CD8-positive, alpha-beta memory T cell (primary cell): ENCODE results near the gene TAF9B. TPM values are rescaled to one million over a fixed set of nuclear protein-coding genes. Genes with fewer than 3 reads are reported as not detected.
A peak's percentile ranks its signal among the peaks of the same experiment; 100 is the strongest.
"Not testable (repeated sequence)": the region's sequence is repeated elsewhere in the genome, so short reads cannot be mapped to it uniquely, and the experiment has no call there.

Experiments used
- CTCF ChIA-PET: fragments of 350-600 bp; sonication (Branson Sonifier 250); formaldehyde crosslinking; loops from one replicate; lab custom pipeline; 2021; ENCODE audit warnings: antibody characterized with exemption; lab: Charles Lee
- POLR2A ChIA-PET: fragments of 350-600 bp; sonication (Branson Sonifier 250); formaldehyde crosslinking; loops from one replicate; lab custom pipeline; 2021; ENCODE audit warnings: antibody characterized with exemption; lab: Charles Lee
- DNase-seq, 5 donors: peaks; one replicate each; pipeline versions ENCODE4 v3.0.0 to v3.0.0-alpha.2; 2020 to 2022; ENCODE audit warnings: mixed read lengths in 1 of 5
- H3K27ac ChIP-seq: one replicate; pipeline ENCODE4 v1.7.0; 2013; ENCODE audit warnings: low read depth, mild to moderate bottlenecking, low read length, moderate library complexity
- H3K27me3 ChIP-seq: 2 replicates; pipeline ENCODE4 v1.7.0; 2013; ENCODE audit warnings: low read length, mild to moderate bottlenecking; ENCODE audit not compliant: insufficient read depth, poor library complexity, severe bottlenecking
- H3K36me3 ChIP-seq: 2 replicates; pipeline ENCODE4 v1.7.0; 2013; ENCODE audit warnings: mild to moderate bottlenecking, low read length, moderate library complexity; ENCODE audit not compliant: insufficient read depth
- H3K4me1 ChIP-seq: 2 replicates; pipeline ENCODE4 v1.7.0; 2013; ENCODE audit warnings: mild to moderate bottlenecking, low read length, moderate library complexity; ENCODE audit not compliant: insufficient read depth
- H3K4me3 ChIP-seq: 2 replicates; pipeline ENCODE4 v1.7.0; 2013; ENCODE audit warnings: mild to moderate bottlenecking, low read length
- H3K9me3 ChIP-seq: 2 replicates; pipeline ENCODE4 v1.7.0; 2013; ENCODE audit warnings: mild to moderate bottlenecking, low read length
- H3K27ac Mint-ChIP-seq, 8 donors: one replicate each; pipeline ENCODE4 v1.8.0; 2020 to 2021; ENCODE audit warnings: mixed read lengths in 8 of 8, mild to moderate bottlenecking in 6 of 8, inconsistent platforms in 3 of 8, moderate library complexity in 3 of 8
- H3K27me3 Mint-ChIP-seq, 2 donors: one replicate each; pipeline ENCODE4 v1.8.0; 2020 to 2021; ENCODE audit warnings: mixed read lengths in 2 of 2, mild to moderate bottlenecking in 1 of 2, moderate library complexity in 1 of 2
- H3K36me3 Mint-ChIP-seq, 3 donors: one replicate each; pipeline ENCODE4 v1.8.0; 2020 to 2021; ENCODE audit warnings: mixed read lengths in 3 of 3, inconsistent platforms in 1 of 3, mild to moderate bottlenecking in 1 of 3
- H3K4me1 Mint-ChIP-seq, 3 donors: one replicate each; pipeline ENCODE4 v1.8.0; 2020 to 2021; ENCODE audit warnings: mixed read lengths in 3 of 3, inconsistent platforms in 1 of 3, mild to moderate bottlenecking in 1 of 3
- H3K4me3 Mint-ChIP-seq, 7 donors: one replicate each; pipeline ENCODE4 v1.8.0; 2020 to 2021; ENCODE audit warnings: mixed read lengths in 7 of 7, mild to moderate bottlenecking in 6 of 7, moderate library complexity in 4 of 7, inconsistent platforms in 2 of 7
- H3K9me3 Mint-ChIP-seq, 5 donors: one replicate each; pipeline ENCODE4 v1.8.0; 2020 to 2022; ENCODE audit warnings: mixed read lengths in 5 of 5, mild to moderate bottlenecking in 3 of 5, moderate library complexity in 2 of 5, inconsistent platforms in 1 of 5
- polyA plus RNA-seq: library from polyadenylated mRNA; unstranded; fragments of 300-500 nt; fragmentation: Illumina TruSeq; gene quantifications from one replicate; pipeline ENCODE4 v1.2.3, GENCODE V29; 2021
- total RNA-seq, 2 experiments: library from RNA; stranded (reverse); gene quantifications; one replicate each; pipeline ENCODE4 v1.2.3, GENCODE V29; 2021

TAF9B gene, protein sequence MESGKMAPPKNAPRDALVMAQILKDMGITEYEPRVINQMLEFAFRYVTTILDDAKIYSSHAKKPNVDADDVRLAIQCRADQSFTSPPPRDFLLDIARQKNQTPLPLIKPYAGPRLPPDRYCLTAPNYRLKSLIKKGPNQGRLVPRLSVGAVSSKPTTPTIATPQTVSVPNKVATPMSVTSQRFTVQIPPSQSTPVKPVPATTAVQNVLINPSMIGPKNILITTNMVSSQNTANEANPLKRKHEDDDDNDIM
- total RNA-seq (10 to 100 TPM; 27.7 to 32.1 TPM), polyA plus RNA-seq (21.0 TPM)

DNA sequence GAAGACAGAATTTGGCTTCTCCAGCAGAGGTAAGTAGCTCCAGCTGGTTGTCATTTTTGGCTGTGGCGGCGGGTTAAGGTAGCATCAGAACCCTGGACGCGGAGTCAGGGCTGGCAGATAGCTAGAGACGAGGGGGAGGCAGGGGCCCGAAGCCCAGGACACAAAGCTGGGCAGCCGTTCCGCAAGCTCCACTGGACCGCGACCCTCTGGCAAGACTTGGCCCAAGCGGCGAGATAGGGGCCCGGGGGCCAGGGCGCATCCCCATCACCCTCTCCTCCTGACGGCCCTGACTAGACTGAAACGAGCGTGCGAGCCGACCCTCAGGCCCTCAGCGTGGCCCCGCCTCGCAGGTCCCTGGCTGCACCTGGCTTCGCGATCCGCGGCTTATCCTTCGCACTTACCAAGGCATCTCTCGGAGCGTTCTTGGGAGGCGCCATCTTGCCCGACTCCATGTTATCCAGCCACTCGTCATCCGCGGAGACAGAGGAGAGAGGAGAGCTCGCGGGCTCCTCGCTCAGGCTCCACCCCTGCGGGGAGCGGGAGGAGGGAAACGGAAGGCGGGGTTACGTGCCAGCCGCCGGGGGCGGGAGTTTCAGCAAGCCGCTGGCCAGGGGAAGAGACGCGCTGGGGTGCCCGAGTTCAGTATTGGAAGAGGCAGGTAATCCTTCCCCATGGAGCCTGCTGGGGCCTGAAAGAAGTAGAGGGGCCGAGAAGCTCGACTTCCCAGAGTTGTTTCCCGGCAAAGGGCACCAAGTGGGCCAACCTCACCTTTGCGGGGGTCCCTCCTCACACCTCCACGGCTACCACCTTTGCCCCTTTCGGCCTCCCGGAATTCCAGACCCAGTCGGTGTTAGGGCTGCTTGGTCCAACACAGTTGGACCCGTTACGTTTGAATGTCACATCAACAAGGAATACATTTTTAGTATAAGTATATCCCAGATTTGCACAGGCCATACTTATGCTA is at the start of gene TAF9B:
TSS of gene TAF9B (minus strand) at position 491 of the 964 bp plus-strand sequence. CDS start at position 452, 39 bp downstream.
- CTCF ChIA-PET, result interaction anchor here (1.3 kb wide), 1 partner anchor 9 kb away, joined by 3 read pairs; no protein-coding TSS in a partner anchor
- POLR2A ChIA-PET, result interaction anchor here (0.6 to 1.4 kb wide), 4 partner anchors 10 to 292 kb away, joined by 3 to 4 read pairs (median 3); no protein-coding TSS in a partner anchor
- H3K27ac ChIP-seq, result peak within 1 kb of the TSS; percentile 54
- no peaks in the 10 kb centered on the region for H3K36me3 ChIP-seq
- Mint-ChIP-seq H3K27ac (peak within 1 kb of the TSS; percentile 64 to 95 (median 92)), H3K4me1 (peaks cover 0 to 15% (median 8%) of the 10 kb centered on the region in 3 donors), H3K4me3 (peak within 1 kb of the TSS; percentile 89 to 96 (median 94)), H3K27me3 (peaks cover 0 to 4% of the 10 kb centered on the region in 2 donors), H3K9me3 (no peaks in the 10 kb centered on the region), H3K36me3 (peaks cover 0 to 6% (median 0%) of the 10 kb centered on the region in 3 donors)
- peak within 1 kb of the TSS; percentile 74 for H3K4me3 ChIP-seq
- H3K4me1 ChIP-seq, result no peaks in the 10 kb centered on the region
- no peaks in the 10 kb centered on the region for H3K27me3 ChIP-seq
- no peaks in the 10 kb centered on the region for H3K9me3 ChIP-seq
- peak; percentile 67 to 86 (median 79) for DNase-seq

DNA sequence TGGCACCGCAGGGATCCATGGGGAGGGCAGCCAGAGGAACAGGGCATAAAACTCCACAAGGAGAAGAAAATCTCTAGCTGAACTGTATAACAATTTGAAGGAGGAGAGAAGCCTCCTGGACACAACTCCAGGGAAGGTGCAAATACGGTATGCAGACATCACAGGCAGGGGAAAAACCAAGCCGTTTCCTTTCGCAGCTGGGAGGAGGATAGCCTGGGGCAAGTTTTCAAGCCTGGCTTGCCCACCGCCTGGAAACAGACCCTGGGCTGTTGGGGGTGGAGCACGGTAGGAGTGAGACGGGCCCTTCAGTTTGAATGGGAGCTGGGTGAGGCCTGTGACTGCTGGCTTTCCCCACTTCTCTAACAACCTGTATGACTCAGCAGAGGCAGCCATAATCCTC is 43.4 kb upstream of the TAF9B start:
- Mint-ChIP-seq H3K4me1 (no peaks in the 10 kb centered on the region), H3K9me3 (peaks cover 0 to under 1% (median 0%) of the 10 kb centered on the region in 5 donors), H3K27ac (no peak overlapping the region), H3K36me3 (no peaks in the 10 kb centered on the region), H3K4me3 (no peak overlapping the region), H3K27me3 (peaks cover 7% of the 10 kb centered on the region in 2 donors)
- H3K27me3 ChIP-seq, result no peaks in the 10 kb centered on the region
- no peaks in the 10 kb centered on the region for H3K9me3 ChIP-seq
- no peak overlapping the region for H3K27ac ChIP-seq
- no peak for DNase-seq
- POLR2A ChIA-PET, result no interaction called here
- H3K4me1 ChIP-seq, result no peaks in the 10 kb centered on the region
- no peak overlapping the region for H3K4me3 ChIP-seq
- no peaks in the 10 kb centered on the region for H3K36me3 ChIP-seq
- CTCF ChIA-PET, result no interaction called here

DNA sequence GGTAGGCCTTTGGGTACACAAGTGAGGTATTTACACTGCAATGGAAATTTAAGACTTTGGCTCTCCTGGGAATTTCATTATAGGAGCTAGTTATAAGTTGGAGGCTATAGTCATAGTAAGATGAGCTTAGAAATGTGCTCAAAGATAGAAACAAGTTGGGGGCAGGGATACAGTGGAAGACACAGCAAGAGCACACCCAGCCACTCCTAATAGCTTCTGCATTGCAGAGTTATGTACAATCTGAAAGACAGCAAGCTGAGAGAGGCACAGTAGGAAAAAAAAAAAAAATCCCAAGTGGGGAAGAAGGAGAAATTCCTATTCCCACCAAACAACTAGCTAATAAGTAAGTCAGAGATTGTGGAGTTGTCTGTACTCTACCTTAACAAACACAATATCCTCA is 41.9 kb upstream of the TAF9B start:
- Mint-ChIP-seq H3K27ac (no peak overlapping the region), H3K4me1 (no peaks in the 10 kb centered on the region), H3K27me3 (peaks cover 7 to 9% of the 10 kb centered on the region in 2 donors), H3K36me3 (no peaks in the 10 kb centered on the region), H3K9me3 (no peaks in the 10 kb centered on the region), H3K4me3 (no peak overlapping the region)
- no peak overlapping the region for H3K4me3 ChIP-seq
- no peaks in the 10 kb centered on the region for H3K36me3 ChIP-seq
- no peak for DNase-seq
- H3K9me3 ChIP-seq, result no peaks in the 10 kb centered on the region
- H3K27me3 ChIP-seq, result no peaks in the 10 kb centered on the region
- ChIA-PET POLR2A (no interaction called here), CTCF (no interaction called here)
- no peak overlapping the region for H3K27ac ChIP-seq
- no peaks in the 10 kb centered on the region for H3K4me1 ChIP-seq

DNA sequence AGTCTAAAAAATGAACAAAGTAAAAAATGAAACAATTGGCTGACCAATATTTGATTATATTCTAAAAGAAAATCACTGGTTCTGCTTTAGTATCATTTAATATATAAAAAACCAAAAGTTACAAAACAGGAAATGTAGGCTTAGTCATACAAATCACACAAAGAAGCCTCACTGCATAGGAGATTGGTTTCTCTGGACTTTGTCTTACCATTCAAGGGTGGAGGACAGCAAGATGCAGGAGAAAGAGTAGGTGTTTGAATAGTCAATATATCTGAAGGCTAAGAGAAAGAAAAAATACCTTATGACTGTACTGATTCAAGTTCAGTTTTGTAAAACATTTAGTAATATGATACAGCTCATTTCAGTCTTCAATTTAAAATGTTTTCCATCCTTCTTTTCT is 28.6 kb upstream of the TAF9B start:
- DNase-seq, result no peak
- no peaks in the 10 kb centered on the region for H3K36me3 Mint-ChIP-seq
- POLR2A ChIA-PET, result no interaction called here
- H3K4me3 Mint-ChIP-seq, result no peak overlapping the region
- H3K27ac Mint-ChIP-seq, result no peak overlapping the region
- CTCF ChIA-PET, result no interaction called here
- Histone ChIP-seq H3K4me3 (no peak overlapping the region), H3K4me1 (no peaks in the 10 kb centered on the region), H3K9me3 (no peaks in the 10 kb centered on the region), H3K27me3 (no peaks in the 10 kb centered on the region), H3K27ac (no peak overlapping the region), H3K36me3 (no peaks in the 10 kb centered on the region)
- no peaks in the 10 kb centered on the region for H3K9me3 Mint-ChIP-seq
- H3K27me3 Mint-ChIP-seq, result peaks cover 0 to 1% of the 10 kb centered on the region in 2 donors
- peaks cover 0 to 7% (median 0%) of the 10 kb centered on the region in 3 donors for H3K4me1 Mint-ChIP-seq

DNA sequence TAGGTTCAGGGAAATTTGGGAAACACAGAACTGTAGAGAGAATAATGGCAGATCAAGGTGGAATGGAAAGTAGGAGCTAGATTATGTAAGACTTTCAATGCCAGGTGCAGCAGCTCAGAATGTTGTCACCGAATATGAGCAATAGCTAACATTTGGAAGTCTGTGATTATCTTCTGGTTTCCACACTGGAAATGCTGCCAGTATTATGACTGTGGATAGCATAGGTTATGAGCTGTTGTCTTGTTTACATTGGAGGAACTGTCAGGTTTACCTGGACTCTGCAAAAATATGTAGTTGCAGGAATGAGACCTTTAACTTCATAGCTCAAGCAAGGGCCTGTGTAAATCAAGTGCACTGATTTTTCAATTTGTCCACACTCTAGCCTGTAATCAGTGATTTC is 26.0 kb upstream of the TAF9B start:
- Histone ChIP-seq H3K36me3 (no peaks in the 10 kb centered on the region), H3K4me3 (no peak overlapping the region), H3K27ac (no peak overlapping the region), H3K4me1 (no peaks in the 10 kb centered on the region), H3K9me3 (no peaks in the 10 kb centered on the region), H3K27me3 (no peaks in the 10 kb centered on the region)
- ChIA-PET POLR2A (no interaction called here), CTCF (no interaction called here)
- Mint-ChIP-seq H3K27me3 (peaks cover 0 to 1% of the 10 kb centered on the region in 2 donors), H3K4me3 (no peak overlapping the region), H3K36me3 (no peaks in the 10 kb centered on the region), H3K27ac (no peak overlapping the region), H3K9me3 (no peaks in the 10 kb centered on the region), H3K4me1 (peaks cover 4 to 12% (median 5%) of the 10 kb centered on the region in 3 donors)
- no peak for DNase-seq

DNA sequence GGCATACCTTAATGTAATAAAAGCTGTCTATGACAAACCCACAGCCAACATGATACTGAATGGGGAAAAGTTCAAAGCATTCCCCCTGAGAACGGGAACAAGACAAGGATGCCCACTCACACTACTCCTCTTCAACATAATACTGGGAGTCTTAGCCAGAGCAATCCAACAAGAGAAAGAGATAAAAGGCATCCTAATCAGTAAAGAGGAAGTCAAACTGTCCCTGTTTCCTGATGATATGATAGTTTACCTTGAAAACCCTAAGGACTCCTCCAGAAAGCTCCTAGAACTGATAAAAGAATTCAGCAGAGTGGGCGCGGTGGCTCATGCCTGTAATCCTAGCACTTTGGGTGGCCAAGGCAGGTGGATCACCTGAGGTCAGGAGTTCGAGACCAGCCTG is 23.7 kb upstream of the TAF9B start:
- H3K27ac Mint-ChIP-seq, result peak overlapping the region in 1 of 8 donors; percentile 80
- CTCF ChIA-PET, result not testable (repeated sequence)

DNA sequence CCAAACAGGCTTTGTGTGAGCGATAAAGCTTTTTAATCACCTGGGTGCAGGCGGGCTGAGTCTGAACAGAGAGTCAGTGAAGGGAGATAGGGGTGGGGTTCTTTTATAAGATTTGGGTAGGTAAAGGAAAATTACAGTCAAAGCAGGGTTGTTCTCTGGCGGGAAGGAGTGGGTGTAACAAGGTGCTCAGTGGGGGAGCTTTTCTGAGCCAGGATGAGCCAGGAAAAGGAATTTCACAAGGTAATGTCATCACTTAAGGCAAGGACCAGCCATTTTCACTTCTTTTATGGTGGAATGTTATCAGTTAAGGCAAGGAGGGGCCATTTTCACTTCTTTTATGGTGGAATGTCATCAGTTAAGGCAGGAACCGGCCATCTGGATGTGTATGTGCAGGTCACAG is 21.3 kb upstream of the TAF9B start:
- H3K4me1 ChIP-seq, H3K9me3 ChIP-seq, H3K4me3 ChIP-seq, H3K36me3 ChIP-seq, H3K4me3 Mint-ChIP-seq, H3K27me3 Mint-ChIP-seq, H3K9me3 Mint-ChIP-seq, H3K27ac ChIP-seq, POLR2A ChIA-PET, H3K27me3 ChIP-seq, H3K36me3 Mint-ChIP-seq, DNase-seq, CTCF ChIA-PET: not testable (repeated sequence)
- peak overlapping the region in 1 of 8 donors; percentile 80 for H3K27ac Mint-ChIP-seq
- H3K4me1 Mint-ChIP-seq, result peaks cover 4 to 18% (median 17%) of the 10 kb centered on the region in 3 donors

More for the DNA sequence above, 23.7 kb upstream of the TAF9B start:
- H3K36me3 ChIP-seq, POLR2A ChIA-PET, H3K4me3 Mint-ChIP-seq, H3K27me3 ChIP-seq, DNase-seq, H3K36me3 Mint-ChIP-seq, H3K9me3 ChIP-seq, H3K27ac ChIP-seq, H3K9me3 Mint-ChIP-seq, H3K4me1 ChIP-seq, H3K4me3 ChIP-seq, H3K27me3 Mint-ChIP-seq: not testable (repeated sequence)
- H3K4me1 Mint-ChIP-seq, result peaks cover 4 to 11% (median 5%) of the 10 kb centered on the region in 3 donors

DNA sequence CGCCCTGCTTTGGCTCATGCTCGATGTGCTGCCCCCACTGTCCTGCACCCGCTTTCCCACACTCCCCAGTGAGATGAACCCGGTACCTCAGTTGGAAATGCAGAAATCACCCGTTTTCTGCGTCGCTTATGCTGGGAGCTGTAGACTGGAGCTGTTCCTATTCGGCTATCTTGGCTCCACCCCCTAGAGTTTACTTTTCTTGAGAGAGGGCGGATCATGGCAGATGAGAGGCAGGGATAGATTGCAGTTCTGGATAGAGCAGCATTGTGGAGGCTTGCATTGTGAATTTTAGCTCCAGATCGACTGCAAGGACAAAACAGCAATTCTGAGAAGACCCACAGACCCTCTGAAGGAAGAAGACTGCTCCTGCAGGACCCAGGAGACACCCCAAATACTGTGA is 18.4 kb upstream of the TAF9B start:
- POLR2A ChIA-PET, H3K4me3 ChIP-seq, H3K9me3 Mint-ChIP-seq, H3K27ac Mint-ChIP-seq, H3K9me3 ChIP-seq, DNase-seq, H3K4me1 ChIP-seq, H3K36me3 Mint-ChIP-seq, H3K27me3 ChIP-seq, CTCF ChIA-PET, H3K36me3 ChIP-seq, H3K27ac ChIP-seq: not testable (repeated sequence)
- Mint-ChIP-seq H3K4me1 (peaks cover 4 to 18% (median 17%) of the 10 kb centered on the region in 3 donors), H3K27me3 (peaks cover 4 to 16% of the 10 kb centered on the region in 2 donors), H3K4me3 (peak overlapping the region in 1 of 7 donors; percentile 29)
